NOMO-1 (cell line): Measurements from ENCODE around the gene DNAH8.
"Not testable (repeated sequence)": the region's sequence is repeated elsewhere in the genome, so short reads cannot be mapped to it uniquely, and the experiment has no call there.

ENCODE experiments used
- DNase-seq, 2 experiments: peaks; one replicate each; lab custom pipeline; 2025; ENCODE audit not compliant: unreplicated experiment in 2 of 2; lab: John Stamatoyannopoulos, UW

The DNAH8 gene

GRCh38 chr6:38792356-38792755 is 77.2 kb downstream of the DNAH8 start:
- DNase-seq = no peak

GRCh38 chr6:38794682-38795081 is 79.6 kb downstream of the DNAH8 start:
- no peak for DNase-seq

DNA sequence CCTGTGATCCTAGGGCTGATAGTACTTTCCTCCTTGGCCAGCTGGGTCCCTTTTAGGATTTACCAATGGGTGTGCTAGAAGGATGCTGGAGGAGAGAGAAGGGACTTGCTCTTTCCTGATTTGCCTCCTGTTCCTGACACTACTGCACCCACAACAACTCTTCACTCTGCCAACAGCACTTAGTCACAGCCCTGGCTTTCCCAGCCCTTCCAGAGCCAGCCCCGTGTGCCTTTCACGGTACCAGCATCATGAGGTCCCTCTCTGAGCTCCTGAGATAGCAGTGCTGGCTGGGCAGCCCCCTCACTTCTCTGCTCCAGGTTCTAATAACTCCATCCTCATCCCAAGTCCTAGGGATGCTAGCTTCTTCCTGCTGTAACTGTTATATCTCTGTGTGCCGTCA is 80.9 kb downstream of the DNAH8 start:
- no peak for DNase-seq

- DNase-seq = not testable (repeated sequence)
These were observed 81.3 kb downstream of the DNAH8 start for GRCh38 chr6:38796437-38796836.

DNA sequence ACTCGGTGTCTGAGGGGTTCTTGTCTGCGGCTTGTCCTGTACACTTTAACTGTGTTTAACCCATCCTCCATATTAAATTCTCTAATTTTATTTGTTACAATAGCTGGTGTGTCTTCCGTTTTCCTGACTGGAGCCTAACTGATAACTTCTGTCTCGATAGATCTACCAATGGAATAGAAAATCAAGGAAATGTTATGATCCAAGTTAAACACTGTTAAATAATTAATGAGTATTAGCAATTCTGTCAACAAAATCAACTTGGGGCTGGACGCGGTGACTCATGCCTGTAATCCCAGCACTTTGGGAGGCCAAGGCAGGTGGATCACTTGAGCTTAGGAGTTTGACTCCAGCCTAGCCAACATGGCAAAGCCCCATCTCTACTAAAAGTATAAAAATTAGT is 81.7 kb downstream of the DNAH8 start:
- DNase-seq = no peak

DNA sequence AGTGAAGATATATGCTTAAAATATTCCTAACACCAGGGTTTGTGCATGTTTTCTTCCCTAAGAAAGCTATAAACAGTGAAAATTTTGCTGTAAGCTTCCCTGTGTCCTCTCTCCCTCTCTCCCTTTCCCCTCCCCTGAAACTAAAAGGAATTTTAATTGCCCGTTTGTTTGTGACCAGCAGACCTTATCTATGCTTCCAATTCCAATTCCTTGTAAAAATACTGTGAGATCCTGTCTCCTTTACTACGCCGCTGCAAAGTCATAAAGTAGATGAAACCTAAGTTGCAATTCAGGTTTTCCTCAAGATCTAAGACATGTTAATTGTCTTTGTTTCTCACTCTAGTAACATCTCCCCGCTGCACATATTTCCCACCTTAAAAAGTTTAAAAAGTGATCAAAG is 82.3 kb downstream of the DNAH8 start:
- no peak for DNase-seq

GRCh38 chr6:38799529-38800184 is 84.5 kb downstream of the DNAH8 start:
- peak in 1 of 2 experiments; percentile 21 for DNase-seq

DNA sequence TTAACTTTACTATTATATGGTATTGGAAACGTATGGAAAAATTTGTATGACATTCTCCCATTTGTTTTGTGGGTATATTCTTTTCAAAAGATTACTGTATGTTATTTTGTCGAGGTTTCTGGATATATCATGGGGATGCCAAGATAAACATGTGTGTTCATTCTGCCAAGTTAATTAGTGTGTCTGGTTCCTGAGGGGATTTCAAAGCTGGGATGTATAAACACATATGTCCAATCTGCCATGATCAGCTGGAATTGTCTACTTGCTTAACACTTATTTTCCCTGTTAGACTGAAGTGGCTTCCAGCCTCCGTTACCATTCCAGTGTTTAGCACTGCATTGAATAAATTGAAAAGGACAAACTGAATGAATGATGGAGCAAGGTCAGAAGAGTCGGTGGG is 86.2 kb downstream of the DNAH8 start:
- no peak for DNase-seq

DNA sequence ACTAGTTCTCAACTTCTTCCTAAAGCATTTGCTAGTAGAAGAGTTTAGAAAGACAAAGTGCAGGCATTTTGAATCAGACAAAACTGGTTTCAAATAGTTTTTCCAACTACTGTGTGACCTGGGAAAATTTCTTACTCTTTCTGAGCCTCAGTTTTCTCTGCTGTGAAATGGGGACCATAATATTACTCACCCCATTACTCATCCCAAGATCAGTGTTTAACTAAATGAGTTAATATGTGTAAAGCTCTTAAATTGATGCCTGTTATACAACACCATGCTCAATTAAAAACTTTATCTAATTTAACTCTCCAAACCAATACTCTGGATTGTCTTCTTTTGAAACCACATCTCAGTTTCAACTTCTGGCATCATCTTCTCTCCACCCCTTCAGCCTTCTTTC is 87.4 kb downstream of the DNAH8 start:
- DNase-seq = no peak

- DNase-seq = no peak
These were observed 88.0 kb downstream of the DNAH8 start for GRCh38 chr6:38803129-38803528.

DNA sequence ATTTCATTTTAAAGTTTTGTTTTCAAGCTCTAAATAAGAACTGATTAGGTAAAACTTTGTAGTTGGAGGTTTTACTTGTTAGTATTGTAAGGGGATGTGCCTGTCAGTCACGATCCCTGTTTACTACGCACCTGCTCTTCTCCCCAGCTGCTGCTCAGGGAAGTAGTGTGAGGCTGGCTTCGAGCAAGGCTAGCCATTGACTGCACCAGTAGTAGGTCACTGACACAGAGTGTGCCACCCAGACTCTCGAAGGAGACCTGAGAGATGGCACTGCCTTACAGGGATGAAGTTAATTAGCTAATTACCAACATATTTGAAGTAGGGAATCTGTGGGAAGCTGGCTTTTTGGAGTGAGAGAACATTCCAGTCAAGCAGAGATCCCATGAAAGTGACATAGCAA is 89.2 kb downstream of the DNAH8 start:
- DNase-seq = no peak

GRCh38 chr6:38805127-38805655 is 90.1 kb downstream of the DNAH8 start:
- no peak for DNase-seq

GRCh38 chr6:38805692-38806091 is 90.6 kb downstream of the DNAH8 start:
- no peak for DNase-seq

DNA sequence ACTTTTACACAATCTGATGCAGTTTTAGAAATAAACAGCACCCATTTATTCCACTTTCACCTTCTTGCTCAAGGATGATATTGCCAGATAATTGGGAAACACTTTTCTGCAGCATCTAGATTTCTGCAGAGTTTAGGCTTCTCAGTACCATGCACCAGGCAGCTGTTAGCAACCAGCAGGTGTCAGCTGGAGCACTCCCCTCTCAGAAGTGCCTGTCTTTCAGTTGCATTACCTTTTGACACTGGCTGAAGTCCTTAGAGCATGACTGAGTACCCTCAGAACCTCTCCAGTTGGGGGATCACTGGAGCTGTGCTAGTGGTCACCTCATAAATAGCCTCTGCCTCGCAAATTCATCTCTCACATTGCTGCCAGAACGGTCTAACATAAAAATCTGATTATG is 91.2 kb downstream of the DNAH8 start:
- no peak for DNase-seq

DNA sequence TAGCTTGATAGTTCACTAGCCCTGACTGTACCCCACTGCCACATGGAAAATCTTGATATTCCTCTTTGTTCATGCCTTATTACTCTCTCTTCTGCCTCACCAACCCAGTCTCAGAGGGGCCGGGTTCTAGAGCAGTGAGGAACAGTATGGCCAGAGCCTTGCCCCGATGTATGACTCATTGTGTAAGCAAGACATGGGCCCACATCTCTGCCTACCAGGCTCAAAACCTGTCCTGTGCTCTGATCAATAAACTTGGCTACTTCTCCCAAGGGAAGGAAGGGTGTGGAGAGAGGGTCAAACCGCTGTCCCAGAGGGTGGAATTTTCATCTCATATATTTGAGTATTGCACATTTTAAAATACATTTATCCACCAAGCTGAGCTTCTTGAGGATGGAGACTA is 91.7 kb downstream of the DNAH8 start:
- DNase-seq = no peak

DNA sequence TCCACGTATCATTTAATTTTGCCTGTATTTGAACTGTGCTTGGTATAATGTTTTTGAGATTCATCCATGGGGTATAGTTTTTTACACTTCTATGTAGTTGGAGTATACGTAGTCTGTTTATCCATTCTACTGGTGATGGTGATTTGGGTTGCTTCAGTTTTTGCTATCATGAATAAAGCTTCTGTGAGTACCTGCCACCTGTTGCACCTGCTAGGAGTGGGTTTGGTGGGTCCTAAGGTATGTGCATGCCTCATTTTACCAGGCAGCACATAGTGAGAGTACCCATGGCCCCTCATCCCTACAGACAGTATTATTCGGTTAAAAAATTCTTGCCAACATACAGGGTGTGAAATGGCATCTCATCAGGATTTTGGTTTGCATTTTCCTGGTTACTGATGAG is 92.9 kb downstream of the DNAH8 start:
- DNase-seq = no peak

DNA sequence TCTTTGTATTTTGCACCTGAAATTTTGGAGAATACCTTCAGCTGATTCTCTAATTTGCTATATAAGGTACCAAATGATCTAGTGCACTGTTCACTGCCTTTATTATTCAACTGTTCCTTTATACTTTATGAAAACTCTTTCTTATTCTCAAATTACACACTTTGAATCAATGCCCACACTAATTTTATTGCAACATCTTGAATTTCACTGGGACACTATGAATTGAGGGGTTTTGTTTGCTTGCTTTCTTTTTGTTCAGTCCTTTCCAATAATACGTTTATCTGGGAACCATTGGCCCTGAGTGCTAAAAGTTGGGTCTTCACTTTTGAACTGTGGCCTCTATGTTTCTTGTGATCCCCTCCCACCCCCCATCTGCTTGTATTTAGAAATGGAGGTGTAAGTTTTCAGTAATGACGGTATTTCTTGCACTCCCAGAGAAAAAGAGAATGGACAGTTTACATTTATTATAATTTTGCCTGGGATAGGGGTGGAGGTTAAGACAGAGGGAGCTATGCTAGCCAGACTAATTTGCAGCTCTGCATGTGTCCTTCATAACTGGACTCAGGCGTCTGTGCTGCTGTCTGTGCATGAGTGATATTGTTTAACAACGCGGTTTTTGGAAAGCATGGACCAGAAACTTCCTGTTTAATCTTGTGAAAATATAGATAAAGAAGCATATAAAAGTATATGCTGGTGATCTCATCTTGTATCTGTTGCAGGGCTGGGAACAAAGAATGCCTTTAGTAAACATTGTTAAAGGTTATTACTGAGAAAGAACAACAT is 98.1 kb downstream of the DNAH8 start:
- DNase-seq = no peak

- no peak for DNase-seq
These were observed 99.7 kb downstream of the DNAH8 start for GRCh38 chr6:38814761-38815160.

GRCh38 chr6:38815250-38815649 is 100.1 kb downstream of the DNAH8 start:
- DNase-seq = no peak

- DNase-seq = no peak
These were observed 103.6 kb downstream of the DNAH8 start for GRCh38 chr6:38818691-38819090.

- no peak for DNase-seq
These were observed 107.9 kb downstream of the DNAH8 start for GRCh38 chr6:38822963-38823362.

DNA sequence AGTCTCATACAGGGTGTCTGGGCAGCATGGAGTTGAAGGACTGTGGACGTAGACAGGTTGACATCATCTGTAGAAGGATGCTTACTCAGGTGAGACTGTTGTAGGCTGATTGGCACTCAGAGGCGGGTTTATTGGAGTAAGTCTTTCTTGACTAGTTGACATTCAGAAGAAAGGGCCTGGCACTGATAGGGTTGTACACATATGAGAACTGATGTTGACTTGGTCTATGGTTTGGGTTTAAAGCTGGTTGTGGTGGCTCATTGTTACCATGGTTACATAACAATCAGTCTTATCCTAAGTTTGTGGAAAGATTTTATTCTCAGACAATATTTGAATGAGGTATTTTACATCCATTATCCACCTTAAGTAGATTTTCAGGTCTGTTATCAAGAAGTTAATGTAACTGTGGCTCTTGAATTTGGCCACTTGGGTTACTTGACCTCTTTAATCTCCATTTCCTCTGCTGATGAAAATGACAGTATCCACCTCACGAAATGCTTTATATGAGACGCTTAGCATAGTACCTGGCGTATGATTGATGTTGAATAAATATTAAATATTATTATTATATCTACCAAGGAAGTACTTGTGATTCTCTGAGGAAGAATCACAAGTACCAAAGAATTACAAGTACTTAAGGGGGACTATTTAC is 109.3 kb downstream of the DNAH8 start:
- no peak for DNase-seq
